Tibial nerve (tissue), 4 donors: Measurements from ENCODE around the gene MBNL2.

Source experiments
- CTCF ChIP-seq, 5 experiments: fragments of 200-600 bp in 3 of 5; fragments of 450-650 bp in 2 of 5; sonication (generic) in 3 of 5; IDR thresholded peaks; one replicate each; pipeline ENCODE4 v1.5.1; 2016 to 2019; ENCODE audit warnings: antibody characterized with exemption in 5 of 5, mild to moderate bottlenecking in 3 of 5, moderate library complexity in 2 of 5
- EP300 ChIP-seq, 2 donors: sonication (generic); formaldehyde crosslinking; IDR thresholded peaks; one replicate each; pipeline ENCODE4 v1.6.1; 2017; ENCODE audit warnings: antibody characterized with exemption in 2 of 2, mild to moderate bottlenecking in 1 of 2

GRCh38 chr13:97256343-97256783 is 34.2 kb downstream of the MBNL2 start:
- TF ChIP-seq CTCF (IDR thresholded peaks at IDR 0.05), result no peak
- peak in 1 of 2 donors; percentile 82 for TF ChIP-seq EP300 (IDR thresholded peaks at IDR 0.05)
